Peyer's patch (tissue), 4 donors: Measurements from ENCODE around the gene TM4SF18. TPM values are rescaled to one million over a fixed set of nuclear protein-coding genes. Genes with fewer than 3 reads are reported as not detected.

ENCODE experiments used
- DNase-seq, 3 donors: peaks; one replicate each; pipeline ENCODE4 v3.0.0-alpha.2; 2017 to 2019
- H3K27ac ChIP-seq, 4 donors: fragments of 200-600 bp; sonication (generic); one replicate each; pipeline ENCODE4 v1.5.1; 2016 to 2019
- H3K27me3 ChIP-seq, 2 donors: fragments of 200-600 bp; sonication (generic); one replicate each; pipeline ENCODE4 v1.5.1; 2019
- H3K36me3 ChIP-seq, 3 donors: fragments of 200-600 bp; sonication (generic); one replicate each; pipeline ENCODE4 v1.5.1; 2016 to 2019
- H3K4me1 ChIP-seq, 4 donors: fragments of 200-600 bp; sonication (generic); one replicate each; pipeline ENCODE4 v1.5.1; 2016 to 2019
- H3K4me3 ChIP-seq, 4 donors: fragments of 200-600 bp; sonication (generic); 1 replicate in 3 of 4; 2 replicates in 1 of 4; pipeline ENCODE4 v1.5.1; 2016 to 2019; ENCODE audit warnings: mild to moderate bottlenecking in 1 of 4
- H3K9me3 ChIP-seq, 4 donors: fragments of 200-600 bp; sonication (generic); one replicate each; pipeline ENCODE4 v1.5.1; 2016 to 2019; ENCODE audit warnings: mild to moderate bottlenecking in 1 of 4
- CTCF ChIP-seq, 6 experiments: fragments of 450-650 bp in 4 of 6; fragments of 200-600 bp in 2 of 6; sonication (generic) in 1 of 6; IDR thresholded peaks; one replicate each; pipeline ENCODE4 v1.5.1; 2017 to 2019; ENCODE audit warnings: antibody characterized with exemption in 6 of 6, mild to moderate bottlenecking in 3 of 6, moderate library complexity in 1 of 6
- POLR2A ChIP-seq, 2 donors: fragments of 450-650 bp; IDR thresholded peaks; one replicate each; pipeline ENCODE4 v1.5.1; 2017; ENCODE audit warnings: antibody characterized with exemption in 2 of 2, mild to moderate bottlenecking in 2 of 2, moderate library complexity in 2 of 2
- total RNA-seq, 4 donors: library from RNA; depleted of rRNA; stranded (reverse); fragments of >200 nt; gene quantifications; one replicate each; pipeline ENCODE4 v1.1.0, GENCODE V29; 2016

Gene TM4SF18
- total RNA-seq, 4 donors from 2014 or later, result 1.1 to 6.6 (median 3.3) TPM

GRCh38 chr3:149317072-149317471 is 16.4 kb downstream of the TM4SF18 start:
- Histone ChIP-seq H3K4me3 (no peak overlapping the region), H3K36me3 (no peaks in the 10 kb centered on the region), H3K27ac (no peak overlapping the region), H3K27me3 (no peaks in the 10 kb centered on the region), H3K4me1 (no peaks in the 10 kb centered on the region), H3K9me3 (no peaks in the 10 kb centered on the region)
- TF ChIP-seq CTCF (IDR thresholded peaks at IDR 0.05) (no peak), POLR2A (IDR thresholded peaks at IDR 0.05) (no peak)
- no peak for DNase-seq

GRCh38 chr3:149316437-149316836 is 17.0 kb downstream of the TM4SF18 start:
- H3K4me3 ChIP-seq, result no peak overlapping the region
- DNase-seq, result no peak
- H3K27me3 ChIP-seq, result no peaks in the 10 kb centered on the region
- H3K27ac ChIP-seq, result no peak overlapping the region
- H3K9me3 ChIP-seq, result no peaks in the 10 kb centered on the region
- TF ChIP-seq POLR2A (IDR thresholded peaks at IDR 0.05) (no peak), CTCF (IDR thresholded peaks at IDR 0.05) (no peak)
- H3K4me1 ChIP-seq, result no peaks in the 10 kb centered on the region
- H3K36me3 ChIP-seq, result no peaks in the 10 kb centered on the region

GRCh38 chr3:149315694-149316093 is 17.7 kb downstream of the TM4SF18 start:
- no peak for DNase-seq
- no peaks in the 10 kb centered on the region for H3K4me1 ChIP-seq
- no peak overlapping the region for H3K27ac ChIP-seq
- no peaks in the 10 kb centered on the region for H3K36me3 ChIP-seq
- H3K27me3 ChIP-seq, result no peaks in the 10 kb centered on the region
- no peak overlapping the region for H3K4me3 ChIP-seq
- TF ChIP-seq POLR2A (IDR thresholded peaks at IDR 0.05) (no peak), CTCF (IDR thresholded peaks at IDR 0.05) (no peak)
- H3K9me3 ChIP-seq, result no peaks in the 10 kb centered on the region

GRCh38 chr3:149314807-149315578 is 18.4 kb downstream of the TM4SF18 start:
- Histone ChIP-seq H3K27me3 (no peaks in the 10 kb centered on the region), H3K36me3 (no peaks in the 10 kb centered on the region), H3K27ac (no peak overlapping the region), H3K4me3 (no peak overlapping the region), H3K9me3 (no peaks in the 10 kb centered on the region), H3K4me1 (no peaks in the 10 kb centered on the region)
- TF ChIP-seq POLR2A (IDR thresholded peaks at IDR 0.05), result no peak
- TF ChIP-seq CTCF (IDR thresholded peaks at IDR 0.05), result no peak
- no peak for DNase-seq

GRCh38 chr3:149313542-149313941 is 19.9 kb downstream of the TM4SF18 start:
- Histone ChIP-seq H3K36me3 (no peaks in the 10 kb centered on the region), H3K4me1 (no peaks in the 10 kb centered on the region), H3K27ac (no peak overlapping the region), H3K9me3 (no peaks in the 10 kb centered on the region), H3K27me3 (no peaks in the 10 kb centered on the region), H3K4me3 (no peak overlapping the region)
- TF ChIP-seq POLR2A (IDR thresholded peaks at IDR 0.05), result no peak
- TF ChIP-seq CTCF (IDR thresholded peaks at IDR 0.05), result no peak
- no peak for DNase-seq
